HG03097 (cell line): Measurements from ENCODE around the gene LAMC3.
"Not testable (repeated sequence)": the region's sequence is repeated elsewhere in the genome, so short reads cannot be mapped to it uniquely, and the experiment has no call there.

Experiments
- ATAC-seq: cut with Tn5 transposase; IDR thresholded peaks from one replicate; pipeline ENCODE4 v1.9.1; 2021; ENCODE audit not compliant: unreplicated experiment, low FRiP score

Gene LAMC3

GRCh38 chr9:131025953-131026858 lies 17.2 kb downstream of the LAMC3 start:
- no peak for ATAC-seq

- no peak for ATAC-seq
These were observed 18.3 kb downstream of the LAMC3 start for GRCh38 chr9:131027048-131027871.

DNA sequence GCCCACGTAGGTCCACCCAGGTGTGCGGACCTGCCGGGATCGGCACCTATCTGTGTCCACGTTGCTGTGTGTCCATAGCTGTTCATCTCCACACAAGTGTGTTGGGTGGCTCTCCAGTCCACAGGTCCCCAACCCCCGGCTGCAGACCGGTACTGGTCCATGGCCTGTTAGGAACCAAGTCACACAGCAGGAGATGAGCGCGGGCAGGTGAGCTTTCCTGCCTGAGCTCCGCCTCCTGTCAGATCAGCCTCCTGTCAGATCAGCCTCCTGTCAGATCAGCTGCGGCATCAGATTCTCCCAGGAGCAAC lies 18.9 kb downstream of the LAMC3 start:
- no peak for ATAC-seq

DNA sequence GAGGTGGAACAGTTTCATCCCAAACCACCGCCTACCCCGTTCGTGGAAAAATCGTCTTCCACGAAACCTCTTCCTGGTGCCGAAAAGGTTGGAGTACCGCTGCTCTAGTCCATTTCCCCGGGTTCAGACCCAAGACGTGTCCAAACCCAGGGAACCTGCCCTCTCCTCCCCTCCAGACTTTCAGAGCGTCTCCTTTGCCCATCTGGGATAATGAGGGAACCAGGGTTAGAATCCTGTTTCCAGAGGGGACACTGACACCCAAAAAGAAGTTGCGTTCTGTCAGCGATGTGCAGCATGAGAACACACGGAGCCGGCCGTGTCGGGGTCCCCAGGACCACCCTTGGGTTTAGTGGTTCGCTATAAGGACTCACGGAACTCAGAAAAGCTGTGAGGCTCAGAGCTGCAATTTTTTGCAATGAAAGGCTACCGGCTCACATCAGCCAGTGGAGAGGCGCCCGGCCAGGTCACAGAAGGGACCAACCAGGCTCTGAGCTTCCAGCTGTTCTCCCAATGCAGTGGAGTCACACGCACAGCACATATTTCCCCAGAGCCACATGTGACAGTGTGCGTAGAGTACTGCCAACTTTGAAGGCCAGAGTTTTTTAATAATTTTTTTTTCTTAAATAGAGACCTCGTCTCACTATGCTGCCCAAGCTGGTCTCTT lies 19.4 kb downstream of the LAMC3 start:
- ATAC-seq: no peak

DNA sequence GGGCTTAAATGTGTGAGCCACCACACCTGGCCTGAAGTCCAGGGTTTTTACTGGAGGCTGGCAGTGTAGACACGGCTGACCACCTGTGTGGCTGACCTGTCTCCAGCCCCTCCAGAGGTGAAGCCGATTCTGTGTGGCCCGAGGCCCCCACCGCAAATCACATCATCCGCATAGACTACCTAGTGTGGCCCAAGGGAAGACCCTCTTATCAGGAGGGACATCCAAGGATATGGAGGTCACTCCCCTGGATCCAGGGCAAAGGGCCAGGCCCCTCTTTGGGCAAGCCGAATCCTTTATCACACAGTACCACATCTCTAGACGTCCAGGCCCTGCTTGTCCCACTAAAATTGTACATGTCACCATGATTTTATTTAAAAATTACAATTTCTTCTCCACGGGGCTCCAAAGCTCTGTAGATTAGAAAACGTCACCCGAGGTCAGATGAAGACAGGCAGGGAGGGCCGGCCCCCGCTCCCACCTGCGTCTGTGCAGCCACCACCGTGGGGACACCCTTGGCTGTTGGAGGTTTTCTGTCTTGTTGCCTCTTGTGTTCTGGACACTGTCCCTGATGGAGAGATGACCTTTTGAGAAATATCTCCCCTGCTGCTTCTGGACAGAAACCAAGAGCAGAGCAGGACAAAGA lies 20.1 kb downstream of the LAMC3 start:
- ATAC-seq: no peak

DNA sequence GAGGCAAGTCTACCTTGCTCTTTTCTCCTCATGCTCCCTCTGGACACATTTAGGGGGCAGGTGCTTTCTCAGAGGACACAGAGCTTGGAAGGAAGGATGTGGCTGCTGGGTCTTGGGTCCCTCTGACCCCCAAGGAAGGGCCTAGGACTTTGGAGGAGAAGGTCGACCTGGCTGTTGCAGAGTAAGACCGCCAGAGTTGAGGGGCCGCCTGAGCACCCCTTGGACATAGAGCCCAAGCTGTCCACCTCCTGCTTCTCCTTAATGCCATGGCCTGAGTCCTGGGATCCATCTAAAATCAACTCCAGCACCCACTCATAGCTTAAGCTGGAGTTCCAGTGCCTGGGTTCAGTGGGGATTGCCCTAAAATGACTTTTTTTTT lies 20.6 kb downstream of the LAMC3 start:
- no peak for ATAC-seq

GRCh38 chr9:131030239-131031004 lies 21.4 kb downstream of the LAMC3 start:
- ATAC-seq: no peak

DNA sequence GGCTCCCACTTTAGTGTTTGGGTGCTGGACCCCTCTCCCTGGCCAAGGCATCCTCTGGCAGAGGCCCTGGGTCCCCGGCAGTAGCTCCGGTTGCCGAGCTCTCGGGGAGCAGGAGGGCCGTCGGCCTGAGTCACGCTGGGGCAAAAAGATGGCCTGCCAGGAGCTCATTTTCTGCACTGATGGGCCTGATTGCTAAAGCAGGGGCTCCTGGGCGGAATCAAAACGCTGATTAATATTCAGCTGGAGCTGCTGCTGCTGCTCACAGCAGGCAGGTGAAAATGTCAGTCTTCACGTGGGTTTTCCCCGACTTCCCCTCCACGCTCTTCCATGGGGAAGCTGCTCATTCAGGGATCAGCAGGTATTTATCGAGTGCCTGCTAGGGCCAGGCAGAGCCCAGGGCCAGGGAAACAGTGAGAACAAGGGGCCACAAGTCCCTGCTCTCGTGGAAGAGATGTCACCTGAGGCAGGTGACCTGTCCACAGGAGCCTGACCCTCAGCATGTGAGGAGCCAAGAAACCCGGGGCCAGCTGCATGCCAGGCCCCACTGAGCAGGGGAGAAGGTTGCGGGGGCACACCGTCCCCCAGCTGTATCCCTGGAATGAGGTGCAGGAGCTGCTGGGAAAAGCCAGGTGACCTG lies 22.1 kb downstream of the LAMC3 start:
- no peak for ATAC-seq

- ATAC-seq: no peak
These were observed 22.6 kb downstream of the LAMC3 start for GRCh38 chr9:131031642-131032005.

GRCh38 chr9:131032384-131032783 lies 23.4 kb downstream of the LAMC3 start:
- ATAC-seq: no peak

- ATAC-seq: no peak
These were observed 24.6 kb downstream of the LAMC3 start for GRCh38 chr9:131033269-131034224.

- ATAC-seq: no peak
These were observed 25.3 kb downstream of the LAMC3 start for GRCh38 chr9:131034268-131034667.

DNA sequence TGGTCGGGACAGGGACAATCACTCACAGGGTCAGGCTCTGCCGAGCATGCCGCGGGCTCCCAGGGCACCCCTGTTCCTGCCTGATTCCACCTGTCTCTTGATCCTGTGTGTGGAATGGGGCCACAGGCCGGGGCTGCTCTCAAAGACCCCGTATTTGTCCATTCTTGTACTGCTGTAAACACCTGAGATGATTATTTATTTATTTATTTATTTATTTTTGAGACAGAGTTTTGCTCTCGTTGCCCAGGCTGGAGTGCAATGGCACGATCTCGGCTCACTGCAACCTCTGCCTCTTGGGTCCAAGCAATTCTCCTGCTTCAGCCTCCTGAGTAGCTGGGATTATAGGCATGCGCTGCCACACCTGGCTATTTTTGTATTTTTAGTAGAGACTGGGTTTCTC lies 25.8 kb downstream of the LAMC3 start:
- ATAC-seq: not testable (repeated sequence)

- ATAC-seq: no peak
These were observed 26.6 kb downstream of the LAMC3 start for GRCh38 chr9:131035548-131035947.

DNA sequence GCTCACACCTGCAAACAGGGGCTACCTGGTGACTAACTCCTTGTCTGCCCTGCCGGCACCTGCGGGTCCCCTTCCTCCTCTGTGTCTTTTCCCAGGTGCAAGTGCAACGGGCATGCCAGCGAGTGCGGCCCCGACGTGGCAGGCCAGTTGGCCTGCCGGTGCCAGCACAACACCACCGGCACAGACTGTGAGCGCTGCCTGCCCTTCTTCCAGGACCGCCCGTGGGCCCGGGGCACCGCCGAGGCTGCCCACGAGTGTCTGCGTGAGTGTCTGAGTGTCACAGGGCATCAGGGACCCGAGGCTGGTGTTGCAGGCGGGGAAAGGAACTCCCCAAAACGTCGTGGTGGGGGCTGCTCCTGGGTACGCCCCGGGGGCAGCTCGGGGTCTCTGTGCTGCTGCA lies 27.1 kb downstream of the LAMC3 start:
- no peak for ATAC-seq

- ATAC-seq: no peak
These were observed 27.8 kb downstream of the LAMC3 start for GRCh38 chr9:131036529-131037334.

- no peak for ATAC-seq
These were observed 28.6 kb downstream of the LAMC3 start for GRCh38 chr9:131037335-131038255.
